ENCODE results near the gene ENTR1. TPM values are rescaled to one million over a fixed set of nuclear protein-coding genes. Genes with fewer than 3 reads are reported as not detected.

ENTR1 gene
- total and polyA plus RNA-seq, 2 of the 13 experiments (the other 11 are each of a cell fraction or from before 2014, with no cell fraction given): 70.1 to 76.4 TPM

DNA sequence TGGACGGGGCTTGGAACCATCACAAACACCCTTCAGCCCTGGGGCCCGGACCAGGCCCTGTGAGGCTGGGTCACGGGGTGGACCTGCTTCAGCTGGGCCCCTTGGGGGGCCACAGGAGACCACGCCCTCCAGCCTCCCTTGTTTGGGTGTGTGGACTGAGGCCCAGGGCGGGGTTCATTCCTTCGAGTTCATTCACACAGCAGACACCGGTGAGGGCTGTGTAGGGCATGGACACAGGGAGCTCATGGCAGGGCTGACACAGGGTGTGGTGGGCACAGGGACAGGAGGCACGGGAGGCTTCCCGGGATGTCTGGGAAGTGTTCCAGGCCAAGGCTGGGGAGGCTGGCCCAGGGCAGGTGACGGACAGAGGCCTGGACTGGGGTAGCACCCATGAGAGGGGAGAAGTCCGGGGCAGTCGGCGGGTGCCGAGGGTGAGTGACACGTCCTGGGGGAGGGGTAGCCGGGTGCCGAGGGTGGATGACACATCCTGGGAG lies 55.8 kb downstream of the ENTR1 start (continued):
- TF ChIP-seq, protein P1, sequence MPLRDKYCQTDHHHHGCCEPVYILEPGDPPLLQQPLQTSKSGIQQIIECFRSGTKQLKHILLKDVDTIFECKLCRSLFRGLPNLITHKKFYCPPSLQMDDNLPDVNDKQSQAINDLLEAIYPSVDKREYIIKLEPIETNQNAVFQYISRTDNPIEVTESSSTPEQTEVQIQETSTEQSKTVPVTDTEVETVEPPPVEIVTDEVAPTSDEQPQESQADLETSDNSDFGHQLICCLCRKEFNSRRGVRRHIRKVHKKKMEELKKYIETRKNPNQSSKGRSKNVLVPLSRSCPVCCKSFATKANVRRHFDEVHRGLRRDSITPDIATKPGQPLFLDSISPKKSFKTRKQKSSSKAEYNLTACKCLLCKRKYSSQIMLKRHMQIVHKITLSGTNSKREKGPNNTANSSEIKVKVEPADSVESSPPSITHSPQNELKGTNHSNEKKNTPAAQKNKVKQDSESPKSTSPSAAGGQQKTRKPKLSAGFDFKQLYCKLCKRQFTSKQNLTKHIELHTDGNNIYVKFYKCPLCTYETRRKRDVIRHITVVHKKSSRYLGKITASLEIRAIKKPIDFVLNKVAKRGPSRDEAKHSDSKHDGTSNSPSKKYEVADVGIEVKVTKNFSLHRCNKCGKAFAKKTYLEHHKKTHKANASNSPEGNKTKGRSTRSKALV (CRISPR knock-in tag; IDR thresholded peaks at IDR 0.05): no peak
- TF ChIP-seq CHD4 (IDR thresholded peaks at IDR 0.05; ENCODE audit: borderline replicate concordance, low read length) (no peak), GABPB1 (CRISPR knock-in tag; IDR thresholded peaks at IDR 0.05) (peak; percentile 18; the same call in 1 of the 2 replicates), HIVEP1 (CRISPR knock-in tag; IDR thresholded peaks at IDR 0.05) (no peak), SOX6 (IDR thresholded peaks at IDR 0.05) (no peak), SOX6 (CRISPR knock-in tag; IDR thresholded peaks at IDR 0.05) (0 out of 2 replicates have a peak, but pooled peaks have one; percentile 11), CENPX (CRISPR knock-in tag; IDR thresholded peaks at IDR 0.05) (no peak), ZNF792 (CRISPR knock-in tag; IDR thresholded peaks at IDR 0.05) (no peak), KDM4B (CRISPR knock-in tag; IDR thresholded peaks at IDR 0.05) (no peak), ZNF343 (CRISPR knock-in tag; IDR thresholded peaks at IDR 0.05) (no peak), ZNF749 (CRISPR knock-in tag; IDR thresholded peaks at IDR 0.05; ENCODE audit: borderline replicate concordance) (no peak), PHF8 (CRISPR knock-in tag; IDR thresholded peaks at IDR 0.05) (no peak), ZNF816 (CRISPR knock-in tag; IDR thresholded peaks at IDR 0.05; ENCODE audit: borderline replicate concordance) (no peak), ZNF761 (CRISPR knock-in tag; conservative IDR thresholded peaks at IDR 0.05) (no peak)
- TF ChIP-seq, protein P2, sequence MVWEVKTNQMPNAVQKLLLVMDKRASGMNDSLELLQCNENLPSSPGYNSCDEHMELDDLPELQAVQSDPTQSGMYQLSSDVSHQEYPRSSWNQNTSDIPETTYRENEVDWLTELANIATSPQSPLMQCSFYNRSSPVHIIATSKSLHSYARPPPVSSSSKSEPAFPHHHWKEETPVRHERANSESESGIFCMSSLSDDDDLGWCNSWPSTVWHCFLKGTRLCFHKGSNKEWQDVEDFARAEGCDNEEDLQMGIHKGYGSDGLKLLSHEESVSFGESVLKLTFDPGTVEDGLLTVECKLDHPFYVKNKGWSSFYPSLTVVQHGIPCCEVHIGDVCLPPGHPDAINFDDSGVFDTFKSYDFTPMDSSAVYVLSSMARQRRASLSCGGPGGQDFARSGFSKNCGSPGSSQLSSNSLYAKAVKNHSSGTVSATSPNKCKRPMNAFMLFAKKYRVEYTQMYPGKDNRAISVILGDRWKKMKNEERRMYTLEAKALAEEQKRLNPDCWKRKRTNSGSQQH (CRISPR knock-in tag; IDR thresholded peaks at IDR 0.05; ENCODE audit: low read depth): no peak
- TF ChIP-seq, protein P3, sequence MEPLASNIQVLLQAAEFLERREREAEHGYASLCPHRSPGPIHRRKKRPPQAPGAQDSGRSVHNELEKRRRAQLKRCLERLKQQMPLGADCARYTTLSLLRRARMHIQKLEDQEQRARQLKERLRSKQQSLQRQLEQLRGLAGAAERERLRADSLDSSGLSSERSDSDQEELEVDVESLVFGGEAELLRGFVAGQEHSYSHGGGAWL (CRISPR knock-in tag; IDR thresholded peaks at IDR 0.05): no peak
- TF ChIP-seq, protein P4, sequence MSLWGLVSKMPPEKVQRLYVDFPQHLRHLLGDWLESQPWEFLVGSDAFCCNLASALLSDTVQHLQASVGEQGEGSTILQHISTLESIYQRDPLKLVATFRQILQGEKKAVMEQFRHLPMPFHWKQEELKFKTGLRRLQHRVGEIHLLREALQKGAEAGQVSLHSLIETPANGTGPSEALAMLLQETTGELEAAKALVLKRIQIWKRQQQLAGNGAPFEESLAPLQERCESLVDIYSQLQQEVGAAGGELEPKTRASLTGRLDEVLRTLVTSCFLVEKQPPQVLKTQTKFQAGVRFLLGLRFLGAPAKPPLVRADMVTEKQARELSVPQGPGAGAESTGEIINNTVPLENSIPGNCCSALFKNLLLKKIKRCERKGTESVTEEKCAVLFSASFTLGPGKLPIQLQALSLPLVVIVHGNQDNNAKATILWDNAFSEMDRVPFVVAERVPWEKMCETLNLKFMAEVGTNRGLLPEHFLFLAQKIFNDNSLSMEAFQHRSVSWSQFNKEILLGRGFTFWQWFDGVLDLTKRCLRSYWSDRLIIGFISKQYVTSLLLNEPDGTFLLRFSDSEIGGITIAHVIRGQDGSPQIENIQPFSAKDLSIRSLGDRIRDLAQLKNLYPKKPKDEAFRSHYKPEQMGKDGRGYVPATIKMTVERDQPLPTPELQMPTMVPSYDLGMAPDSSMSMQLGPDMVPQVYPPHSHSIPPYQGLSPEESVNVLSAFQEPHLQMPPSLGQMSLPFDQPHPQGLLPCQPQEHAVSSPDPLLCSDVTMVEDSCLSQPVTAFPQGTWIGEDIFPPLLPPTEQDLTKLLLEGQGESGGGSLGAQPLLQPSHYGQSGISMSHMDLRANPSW (CRISPR knock-in tag; IDR thresholded peaks at IDR 0.05; ENCODE audit: borderline replicate concordance): no peak
- TF ChIP-seq, protein P5, sequence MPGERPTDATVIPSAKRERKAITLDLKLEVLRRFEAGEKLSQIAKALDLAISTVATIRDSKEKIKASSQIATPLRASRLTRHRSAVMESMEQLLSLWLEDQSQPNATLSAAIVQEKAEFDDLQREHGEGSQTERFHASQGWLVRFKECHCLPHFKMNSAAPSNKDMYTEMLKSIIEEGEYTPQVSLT (CRISPR knock-in tag; IDR thresholded peaks at IDR 0.05; ENCODE audit: borderline replicate concordance, low read depth): no peak
- TF ChIP-seq, protein P6, sequence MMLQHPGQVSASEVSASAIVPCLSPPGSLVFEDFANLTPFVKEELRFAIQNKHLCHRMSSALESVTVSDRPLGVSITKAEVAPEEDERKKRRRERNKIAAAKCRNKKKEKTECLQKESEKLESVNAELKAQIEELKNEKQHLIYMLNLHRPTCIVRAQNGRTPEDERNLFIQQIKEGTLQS (CRISPR knock-in tag; IDR thresholded peaks at IDR 0.05): no peak
- TF ChIP-seq, protein P7, sequence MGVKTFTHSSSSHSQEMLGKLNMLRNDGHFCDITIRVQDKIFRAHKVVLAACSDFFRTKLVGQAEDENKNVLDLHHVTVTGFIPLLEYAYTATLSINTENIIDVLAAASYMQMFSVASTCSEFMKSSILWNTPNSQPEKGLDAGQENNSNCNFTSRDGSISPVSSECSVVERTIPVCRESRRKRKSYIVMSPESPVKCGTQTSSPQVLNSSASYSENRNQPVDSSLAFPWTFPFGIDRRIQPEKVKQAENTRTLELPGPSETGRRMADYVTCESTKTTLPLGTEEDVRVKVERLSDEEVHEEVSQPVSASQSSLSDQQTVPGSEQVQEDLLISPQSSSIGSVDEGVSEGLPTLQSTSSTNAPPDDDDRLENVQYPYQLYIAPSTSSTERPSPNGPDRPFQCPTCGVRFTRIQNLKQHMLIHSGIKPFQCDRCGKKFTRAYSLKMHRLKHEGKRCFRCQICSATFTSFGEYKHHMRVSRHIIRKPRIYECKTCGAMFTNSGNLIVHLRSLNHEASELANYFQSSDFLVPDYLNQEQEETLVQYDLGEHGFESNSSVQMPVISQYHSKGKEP (CRISPR knock-in tag; IDR thresholded peaks at IDR 0.05): no peak

Measured in HepG2 (cell line).